Spleen (tissue), 7 donors: ENCODE data around the gene CASS4.

Experiments used
- POLR2A ChIP-seq, 3 donors: fragments of 450-650 bp; IDR thresholded peaks; one replicate each; pipeline ENCODE4 v1.5.1; 2017; ENCODE audit warnings: antibody characterized with exemption in 3 of 3, mild to moderate bottlenecking in 1 of 3
- POLR2AphosphoS5 ChIP-seq, 3 donors: sonication (generic); formaldehyde crosslinking; IDR thresholded peaks; one replicate each; pipeline ENCODE4 v1.5.1; 2017; ENCODE audit warnings: antibody characterized with exemption in 3 of 3
- TF ChIP-seq, protein P1 (sequence below), 11 experiments: fragments of 200-600 bp in 7 of 11; fragments of 450-650 bp in 4 of 11; sonication (generic) in 4 of 11; IDR thresholded peaks in 8 of 11; conservative IDR thresholded peaks in 3 of 11; 1 replicate in 7 of 11; 2 replicates in 4 of 11; pipeline versions ENCODE4 v1.4.0 to v1.8.0; 2016 to 2021; ENCODE audit warnings: antibody characterized with exemption in 11 of 11, inconsistent platforms in 4 of 11, mild to moderate bottlenecking in 1 of 11
- donor health status: DM: no; HTN: no; CAD: no; lungs with moderate emphysema.
- donor health status: DM: no; HTN: no; CAD: no.
- donor health status: DM: no; HTN: no; CAD: no.

DNA sequence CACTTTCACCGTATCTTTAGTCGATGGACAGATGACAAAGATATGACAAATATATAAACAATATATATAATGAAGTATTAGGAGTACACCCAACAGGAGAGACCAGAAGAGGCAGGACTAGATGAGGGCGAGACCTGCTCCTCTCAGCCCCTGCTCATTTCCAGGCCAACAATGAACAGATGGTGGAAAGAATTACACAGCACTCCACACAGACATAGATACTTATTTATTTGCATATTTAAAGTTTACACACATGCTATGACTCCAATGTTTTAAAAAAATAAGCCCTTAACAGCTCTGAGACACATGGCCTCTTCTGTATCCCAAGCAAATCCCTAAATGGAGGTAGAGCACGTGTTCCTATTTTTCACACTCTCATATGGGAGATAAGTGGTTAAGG, 42.9 kb upstream of the CASS4 start:
- TF ChIP-seq, protein P1, sequence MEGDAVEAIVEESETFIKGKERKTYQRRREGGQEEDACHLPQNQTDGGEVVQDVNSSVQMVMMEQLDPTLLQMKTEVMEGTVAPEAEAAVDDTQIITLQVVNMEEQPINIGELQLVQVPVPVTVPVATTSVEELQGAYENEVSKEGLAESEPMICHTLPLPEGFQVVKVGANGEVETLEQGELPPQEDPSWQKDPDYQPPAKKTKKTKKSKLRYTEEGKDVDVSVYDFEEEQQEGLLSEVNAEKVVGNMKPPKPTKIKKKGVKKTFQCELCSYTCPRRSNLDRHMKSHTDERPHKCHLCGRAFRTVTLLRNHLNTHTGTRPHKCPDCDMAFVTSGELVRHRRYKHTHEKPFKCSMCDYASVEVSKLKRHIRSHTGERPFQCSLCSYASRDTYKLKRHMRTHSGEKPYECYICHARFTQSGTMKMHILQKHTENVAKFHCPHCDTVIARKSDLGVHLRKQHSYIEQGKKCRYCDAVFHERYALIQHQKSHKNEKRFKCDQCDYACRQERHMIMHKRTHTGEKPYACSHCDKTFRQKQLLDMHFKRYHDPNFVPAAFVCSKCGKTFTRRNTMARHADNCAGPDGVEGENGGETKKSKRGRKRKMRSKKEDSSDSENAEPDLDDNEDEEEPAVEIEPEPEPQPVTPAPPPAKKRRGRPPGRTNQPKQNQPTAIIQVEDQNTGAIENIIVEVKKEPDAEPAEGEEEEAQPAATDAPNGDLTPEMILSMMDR (IDR thresholded peaks at IDR 0.05 in 8 of 11, conservative IDR thresholded peaks at IDR 0.05 in 3 of 11) = no peak
- no peak for TF ChIP-seq POLR2A (IDR thresholded peaks at IDR 0.05)
- TF ChIP-seq POLR2AphosphoS5 (IDR thresholded peaks at IDR 0.05) = no peak
